AG10803 (cell line): ENCODE results near the gene SGMS2.
A peak's percentile ranks its signal among the peaks of the same experiment; 100 is the strongest.

Experiments used
- DNase-seq: peaks from one replicate; pipeline ENCODE4 v3.0.0; 2010; ENCODE audit warnings: low read depth
- H3K4me3 ChIP-seq: 2 replicates; pipeline ENCODE4 v1.5.1; 2011; ENCODE audit warnings: mild to moderate bottlenecking, low read length, control low read depth
- CTCF ChIP-seq: conservative IDR thresholded peaks from 2 replicates; pipeline ENCODE4 v1.5.1; 2011; ENCODE audit warnings: mild to moderate bottlenecking, low read length, control low read depth, inconsistent platforms

Gene SGMS2

GRCh38 chr4:107799669-107800450, 24.9 kb upstream of the SGMS2 start:
- no peak for TF ChIP-seq CTCF
- no peak for DNase-seq
- no peak overlapping the region for H3K4me3 ChIP-seq

DNA sequence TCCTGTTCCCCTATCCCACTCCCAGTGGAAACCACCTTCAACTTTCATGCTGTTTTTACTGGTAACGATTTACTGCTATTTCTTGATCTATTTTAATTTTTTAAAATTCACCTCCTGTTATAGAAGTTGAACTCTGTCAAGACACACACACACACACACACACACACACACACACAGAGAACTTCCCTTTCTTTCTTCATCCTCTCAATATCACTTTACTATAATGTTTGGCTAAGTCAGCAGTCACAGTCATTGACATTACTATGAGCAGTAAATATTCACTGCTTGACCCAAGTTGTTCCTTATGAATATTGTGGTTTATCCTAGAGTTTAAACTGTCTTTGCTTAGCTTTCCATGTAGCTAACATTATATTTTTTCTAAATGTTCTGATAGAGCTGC, 24.0 kb upstream of the SGMS2 start:
- no peak overlapping the region for H3K4me3 ChIP-seq
- no peak for DNase-seq
- TF ChIP-seq CTCF: no peak

GRCh38 chr4:107801766-107802211, 22.9 kb upstream of the SGMS2 start:
- no peak overlapping the region for H3K4me3 ChIP-seq
- no peak for TF ChIP-seq CTCF
- DNase-seq: peak; percentile 6

- no peak for TF ChIP-seq CTCF
- H3K4me3 ChIP-seq: no peak overlapping the region
- DNase-seq: no peak
These were observed 19.8 kb upstream of the SGMS2 start for GRCh38 chr4:107804956-107805355.

DNA sequence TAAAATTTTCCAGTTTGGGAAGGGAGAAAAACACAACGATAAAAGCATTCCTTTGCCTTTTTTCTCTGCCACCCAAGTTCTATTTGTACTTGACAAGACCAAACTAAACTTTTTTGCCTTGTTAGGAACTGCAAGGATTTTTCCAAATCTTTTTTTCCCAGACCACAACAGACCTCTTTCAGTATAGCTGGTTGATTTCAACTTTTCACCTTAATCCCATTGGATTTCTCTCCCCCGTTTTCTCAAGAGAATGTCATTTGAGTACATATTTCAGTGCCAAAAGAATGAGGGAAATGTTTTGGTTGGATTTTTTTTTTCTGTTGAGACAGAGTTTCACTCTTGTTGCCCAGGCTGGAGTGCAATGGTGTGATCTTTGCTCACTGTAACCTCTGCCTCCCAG, 18.5 kb upstream of the SGMS2 start:
- no peak overlapping the region for H3K4me3 ChIP-seq
- DNase-seq: no peak
- TF ChIP-seq CTCF: no peak

DNA sequence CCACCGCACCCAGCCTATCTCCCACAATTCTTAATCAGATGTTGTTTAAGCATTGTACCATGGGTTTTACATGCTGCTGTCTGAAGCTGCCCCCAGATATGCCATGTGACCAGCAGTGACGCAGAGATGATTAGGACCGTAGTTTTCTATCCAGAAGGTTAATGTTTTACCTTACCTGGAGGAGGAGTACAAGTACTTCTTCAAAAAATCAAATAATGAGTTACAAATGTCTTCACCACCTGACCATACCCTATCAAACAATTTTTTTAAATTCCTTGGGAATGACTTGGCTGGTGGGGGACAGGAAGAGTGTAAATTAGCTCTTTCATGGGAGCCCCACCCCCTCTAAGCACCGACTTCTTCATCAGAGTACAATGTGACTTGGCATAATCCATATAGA, 16.2 kb upstream of the SGMS2 start:
- H3K4me3 ChIP-seq: no peak overlapping the region
- no peak for TF ChIP-seq CTCF
- no peak for DNase-seq

- no peak overlapping the region for H3K4me3 ChIP-seq
- no peak for TF ChIP-seq CTCF
- no peak for DNase-seq
These were observed 15.5 kb upstream of the SGMS2 start for GRCh38 chr4:107809210-107809609.
